ENCODE data around the gene SIRT6.

GRCh38 chr19:4199699-4200293 lies 17.4 kb upstream of the SIRT6 start:
- TF ChIP-seq POLR2AphosphoS5 (IDR thresholded peaks at IDR 0.05; ENCODE audit: borderline replicate concordance, low read depth, low read length) (no peak), EZH2 (IDR thresholded peaks at IDR 0.05) (no peak), FOXP2 (optimal IDR thresholded peaks at IDR 0.05; ENCODE audit: control extremely low read depth, extremely low read length, insufficient read depth) (no peak)
